GM12878 (cell line): ENCODE data around the gene SET. TPM values are rescaled to one million over a fixed set of nuclear protein-coding genes. Genes with fewer than 3 reads are reported as not detected.

Source experiments
- ATAC-seq: fragments of 200-7000 bp; cut with Tn5 transposase; 3 replicates; pipeline ENCODE4 v1.9.1; 2020; ENCODE audit warnings: mild to moderate bottlenecking, moderate library complexity
- BruUV-seq: library from RNA; stranded (reverse); fragments of 400-500 nt; replicated peaks from 2 replicates; lab custom pipeline; 2021; lab: Mats Ljungman, UMichigan
- CTCF ChIA-PET: fragments of 300-600 bp; sonication (Branson Sonifier 250); formaldehyde crosslinking; extraction: SDS; loops from one replicate; lab custom pipeline; 2021; ENCODE audit warnings: inconsistent platforms; lab: Yijun Ruan, JAX
- POLR2A ChIA-PET: fragments of 350-600 bp; formaldehyde crosslinking; extraction: SDS; loops from one replicate; lab custom pipeline; 2021; ENCODE audit warnings: inconsistent platforms; lab: Charles Lee
- RAD21 ChIA-PET: fragments of 300-600 bp; sonication (Branson Sonifier 250); formaldehyde crosslinking; loops from one replicate; lab custom pipeline; 2023; ENCODE audit warnings: antibody characterized with exemption; ENCODE audit not compliant: unreplicated experiment; lab: Charles Lee
- SMC1A ChIA-PET: fragments of 300-600 bp; sonication (Branson Sonifier 250); formaldehyde crosslinking; loops from one replicate; lab custom pipeline; 2023; ENCODE audit not compliant: unreplicated experiment, uncharacterized antibody; lab: Charles Lee
- DNase-seq: peaks from one replicate; pipeline ENCODE4 v3.0.0-alpha.2; 2011; ENCODE audit warnings: low read depth, low spot score
- FAIRE-seq: peaks from 3 replicates; lab custom pipeline; 2011; peaks lifted over from hg19 to GRCh38; lab: Jason Lieb, UNC
- H2AFZ ChIP-seq: 2 replicates; pipeline ENCODE4 v1.6.0; 2011; ENCODE audit warnings: low read depth, low read length, control low read depth; ENCODE audit not compliant: control insufficient read depth
- H3K27ac ChIP-seq: 2 replicates; pipeline ENCODE4 v1.5.1; 2011; ENCODE audit warnings: control low read depth; ENCODE audit not compliant: control insufficient read depth, insufficient read depth
- H3K27me3 ChIP-seq, 2 experiments: replicated peaks in 1 of 2; 2 replicates each; pipeline versions ENCODE4 v1.6.0 to v1.6.1; 2011; ENCODE audit warnings: low read length in 1 of 2; ENCODE audit not compliant: control insufficient read depth in 2 of 2, insufficient read depth in 2 of 2
- H3K36me3 ChIP-seq, 2 experiments: 2 replicates each; pipeline ENCODE4 v1.5.1; 2011; ENCODE audit warnings: low read length in 1 of 2; ENCODE audit not compliant: control insufficient read depth in 2 of 2, insufficient read depth in 2 of 2
- H3K4me1 ChIP-seq: 2 replicates; pipeline ENCODE4 v1.6.1; 2011; ENCODE audit warnings: mild to moderate bottlenecking, low read length, moderate library complexity, mixed read lengths; ENCODE audit not compliant: control insufficient read depth, insufficient read depth
- H3K4me2 ChIP-seq: 2 replicates; pipeline ENCODE4 v1.6.0; 2011; ENCODE audit warnings: control low read depth; ENCODE audit not compliant: control insufficient read depth, insufficient read depth
- H3K4me3 ChIP-seq: fragments of 200-600 bp; sonication (generic); 2 replicates; pipeline ENCODE4 v1.5.1; 2016
- H3K79me2 ChIP-seq: 2 replicates; pipeline ENCODE4 v1.6.0; 2011; ENCODE audit warnings: low read length; ENCODE audit not compliant: control insufficient read depth, insufficient read depth
- H3K9ac ChIP-seq: 2 replicates; pipeline ENCODE4 v1.8.0; 2011; ENCODE audit warnings: low read length, control low read depth, mixed read lengths; ENCODE audit not compliant: control insufficient read depth, insufficient read depth
- H3K9me3 ChIP-seq: replicated peaks from 3 replicates; pipeline ENCODE4 v1.5.1; 2011; ENCODE audit warnings: mild to moderate bottlenecking, low read length; ENCODE audit not compliant: control insufficient read depth, insufficient read depth
- H4K20me1 ChIP-seq: 2 replicates; pipeline ENCODE4 v1.6.0; 2011; ENCODE audit not compliant: control insufficient read depth, insufficient read depth
- BACH1 ChIP-seq: fragments of 450-650 bp; IDR thresholded peaks from 2 replicates; pipeline ENCODE4 v1.6.1; 2017; ENCODE audit warnings: mild to moderate bottlenecking, borderline replicate concordance
- MTA3 ChIP-seq: IDR thresholded peaks from 2 replicates; pipeline ENCODE4 v1.6.1; 2012; ENCODE audit warnings: low read length, inconsistent platforms, borderline replicate concordance
- NFYA ChIP-seq: IDR thresholded peaks from 2 replicates; pipeline ENCODE4 v1.6.1; 2011; ENCODE audit warnings: low read depth, mild to moderate bottlenecking, low read length, improper control_type of control experiment, borderline replicate concordance
- PBX3 ChIP-seq: IDR thresholded peaks from 2 replicates; pipeline ENCODE4 v1.6.1; 2011; ENCODE audit warnings: mild to moderate bottlenecking, low read depth, low read length, moderate library complexity; ENCODE audit not compliant: insufficient replicate concordance
- ZNF207 ChIP-seq: fragments of 450-650 bp; IDR thresholded peaks from 2 replicates; pipeline ENCODE4 v1.6.1; 2014; ENCODE audit warnings: antibody characterized with exemption, mild to moderate bottlenecking, borderline replicate concordance
- ZNF622 ChIP-seq: fragments of 450-650 bp; IDR thresholded peaks from 2 replicates; pipeline ENCODE4 v1.6.1; 2017; ENCODE audit warnings: mild to moderate bottlenecking, inconsistent platforms
- WGBS: methylation state at CpG from one replicate; pipeline ENCODE4 v1.1.6; 2016; ENCODE audit warnings: low lambda C conversion rate; ENCODE audit not compliant: insufficient replicate concordance, insufficient coverage; ENCODE audit errors: missing lambda C conversion rate; 5-methylcytosine and 5-hydroxymethylcytosine counted together
- in situ Hi-C: fragments of 300-500 bp; cut with MboI; formaldehyde crosslinking; loops from 9 replicates; pipeline ENCODE4 v1.14.3; 2018; ENCODE audit warnings: mixed read lengths
- intact Hi-C: fragments of 100-400 bp; cut with micrococcal nuclease; formaldehyde crosslinking; loops from one replicate; pipeline ENCODE4 v1.14.2; 2022; ENCODE audit not compliant: unreplicated experiment
- polyA plus RNA-seq, 11 experiments: library from polyadenylated mRNA; depleted of rRNA in 4 of 11; unstranded in 6 of 11; stranded (reverse) in 5 of 11; fragments of >200 nt; fragmentation: Nextera tagmentation in 4 of 11; fragmentation: Illumina TruSeq in 1 of 11; extraction: Ambion mirVana in 4 of 11; extraction: Trizol in 1 of 11; gene quantifications; 1 replicate in 1 of 11; 2 replicates in 10 of 11; pipeline versions ENCODE4 v1.2.1 to v1.2.3, GENCODE V29; 2011 to 2016; ENCODE audit warnings: inconsistent platforms in 2 of 11, missing spikeins in 2 of 11, low read depth in 1 of 11
- total RNA-seq, 4 experiments: library from RNA; depleted of rRNA in 3 of 4; stranded (reverse); fragments of >200 nt in 3 of 4; fragmentation: Illumina TruSeq in 1 of 4; extraction: Trizol in 1 of 4; gene quantifications; 2 replicates each; pipeline versions ENCODE4 v1.2.1 to v1.2.3, GENCODE V29; 2013 to 2021
- TF ChIP-seq, protein P1 (sequence below): fragments of 450-650 bp; IDR thresholded peaks from 2 replicates; pipeline ENCODE4 v1.6.1; 2018; ENCODE audit warnings: mild to moderate bottlenecking, low read depth, moderate library complexity; ENCODE audit not compliant: partially characterized antibody

SET gene
- total and polyA plus RNA-seq, 10 of the 15 experiments (the other 5 are each of a cell fraction or from before 2014, with no cell fraction given) = 284 to 706 (median 445) TPM

DNA sequence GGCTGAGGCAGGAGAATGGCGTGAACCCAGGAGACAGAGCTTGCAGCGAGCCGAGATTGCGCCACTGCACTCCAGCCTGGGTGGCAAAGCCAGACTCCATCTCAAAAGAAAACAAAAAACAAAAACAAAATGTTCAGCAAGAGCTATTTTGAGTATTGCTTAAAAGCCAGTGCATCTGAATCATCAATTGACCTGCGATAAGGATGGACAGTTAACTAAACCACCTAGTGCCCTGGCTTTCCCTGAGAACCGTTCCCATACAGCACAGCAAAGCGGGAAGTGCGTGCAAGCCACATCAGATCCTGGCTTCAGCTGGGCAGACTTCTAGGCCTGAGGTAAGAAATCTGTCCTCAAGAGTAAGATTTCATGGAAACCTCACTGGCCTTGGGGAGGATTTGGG is 35.1 kb upstream of the SET start (continued):
- TF ChIP-seq MTA3 (no peak), ZNF622 (no peak), BACH1 (no peak), ZNF207 (no peak), NFYA (no peak)
- TF ChIP-seq, protein P1, sequence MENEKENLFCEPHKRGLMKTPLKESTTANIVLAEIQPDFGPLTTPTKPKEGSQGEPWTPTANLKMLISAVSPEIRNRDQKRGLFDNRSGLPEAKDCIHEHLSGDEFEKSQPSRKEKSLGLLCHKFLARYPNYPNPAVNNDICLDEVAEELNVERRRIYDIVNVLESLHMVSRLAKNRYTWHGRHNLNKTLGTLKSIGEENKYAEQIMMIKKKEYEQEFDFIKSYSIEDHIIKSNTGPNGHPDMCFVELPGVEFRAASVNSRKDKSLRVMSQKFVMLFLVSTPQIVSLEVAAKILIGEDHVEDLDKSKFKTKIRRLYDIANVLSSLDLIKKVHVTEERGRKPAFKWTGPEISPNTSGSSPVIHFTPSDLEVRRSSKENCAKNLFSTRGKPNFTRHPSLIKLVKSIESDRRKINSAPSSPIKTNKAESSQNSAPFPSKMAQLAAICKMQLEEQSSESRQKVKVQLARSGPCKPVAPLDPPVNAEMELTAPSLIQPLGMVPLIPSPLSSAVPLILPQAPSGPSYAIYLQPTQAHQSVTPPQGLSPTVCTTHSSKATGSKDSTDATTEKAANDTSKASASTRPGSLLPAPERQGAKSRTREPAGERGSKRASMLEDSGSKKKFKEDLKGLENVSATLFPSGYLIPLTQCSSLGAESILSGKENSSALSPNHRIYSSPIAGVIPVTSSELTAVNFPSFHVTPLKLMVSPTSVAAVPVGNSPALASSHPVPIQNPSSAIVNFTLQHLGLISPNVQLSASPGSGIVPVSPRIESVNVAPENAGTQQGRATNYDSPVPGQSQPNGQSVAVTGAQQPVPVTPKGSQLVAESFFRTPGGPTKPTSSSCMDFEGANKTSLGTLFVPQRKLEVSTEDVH = no peak

- H3K4me1 ChIP-seq = peaks cover 3% of the 10 kb centered on the region; the same call in 1 of the 2 replicates
- intact Hi-C loops = loop anchor here (10.0 kb wide), 1 partner anchor 120 kb away; the partner anchor contains the start of gene ZER1
These were observed 34.5 kb upstream of the SET start for GRCh38 chr9:128654481-128654880.

More at GRCh38 chr9:128654481-128654880, 34.5 kb upstream of the SET start:
- in situ Hi-C loops = no loop called here
- BruUV-seq = no TSS peak
- 100% methylated on average over 1 of the region's 1 CpG for WGBS
- Histone ChIP-seq H2AFZ (no peak overlapping the region), H3K9me3 (no peaks in the 10 kb centered on the region), H3K27me3 (no peaks in the 10 kb centered on the region), H4K20me1 (no peaks in the 10 kb centered on the region), H3K4me3 (no peak overlapping the region), H3K79me2 (no peaks in the 10 kb centered on the region; the same call in 1 of the 2 replicates), H3K9ac (no peak overlapping the region), H3K4me2 (no peak overlapping the region), H3K36me3 (no peaks in the 10 kb centered on the region), H3K27ac (no peak overlapping the region)
- POLR2A ChIA-PET = interaction anchor here (0.5 to 1.9 kb wide), 7 partner anchors 8 to 31 kb away, joined by 3 to 8 read pairs (median 4); no protein-coding TSS in a partner anchor
- CTCF ChIA-PET = interaction anchor here (0.8 to 1.0 kb wide), 2 partner anchors 38 to 48 kb away, joined by 3 read pairs; partner anchors contain the start of gene PKN3
- TF ChIP-seq PBX3 = no peak
- ATAC-seq (no peak), DNase-seq (no peak), FAIRE-seq (no peak)
- SMC1A ChIA-PET = interaction anchor here (0.5 to 1.6 kb wide), 4 partner anchors 9 to 159 kb away, joined by 3 to 5 read pairs (median 3); no protein-coding TSS in a partner anchor
- RAD21 ChIA-PET = interaction anchor here (0.7 to 2.6 kb wide), 3 partner anchors 9 to 16 kb away, joined by 3 to 7 read pairs (median 3); no protein-coding TSS in a partner anchor
